Keratinocyte (primary cell): ENCODE measurements around the gene FHOD3.
A peak's percentile ranks its signal among the peaks of the same experiment; 100 is the strongest.

Experiments used
- CTCF ChIP-seq, 3 experiments: IDR thresholded peaks in 1 of 3; conservative IDR thresholded peaks in 1 of 3; optimal IDR thresholded peaks in 1 of 3; 2 replicates in 2 of 3; 3 replicates in 1 of 3; pipeline versions ENCODE3 to v1.5.1; 2011; ENCODE audit warnings: low read length in 3 of 3, mild to moderate bottlenecking in 3 of 3, moderate library complexity in 2 of 3, control low read depth in 1 of 3, inconsistent platforms in 1 of 3; ENCODE audit not compliant: insufficient read depth in 2 of 3; ENCODE audit errors: extremely low read depth in 1 of 3
- EZH2 ChIP-seq: IDR thresholded peaks from one replicate; pipeline ENCODE4 v1.6.1; 2012; ENCODE audit warnings: inconsistent platforms, mild to moderate bottlenecking, low read length, moderate library complexity

DNA sequence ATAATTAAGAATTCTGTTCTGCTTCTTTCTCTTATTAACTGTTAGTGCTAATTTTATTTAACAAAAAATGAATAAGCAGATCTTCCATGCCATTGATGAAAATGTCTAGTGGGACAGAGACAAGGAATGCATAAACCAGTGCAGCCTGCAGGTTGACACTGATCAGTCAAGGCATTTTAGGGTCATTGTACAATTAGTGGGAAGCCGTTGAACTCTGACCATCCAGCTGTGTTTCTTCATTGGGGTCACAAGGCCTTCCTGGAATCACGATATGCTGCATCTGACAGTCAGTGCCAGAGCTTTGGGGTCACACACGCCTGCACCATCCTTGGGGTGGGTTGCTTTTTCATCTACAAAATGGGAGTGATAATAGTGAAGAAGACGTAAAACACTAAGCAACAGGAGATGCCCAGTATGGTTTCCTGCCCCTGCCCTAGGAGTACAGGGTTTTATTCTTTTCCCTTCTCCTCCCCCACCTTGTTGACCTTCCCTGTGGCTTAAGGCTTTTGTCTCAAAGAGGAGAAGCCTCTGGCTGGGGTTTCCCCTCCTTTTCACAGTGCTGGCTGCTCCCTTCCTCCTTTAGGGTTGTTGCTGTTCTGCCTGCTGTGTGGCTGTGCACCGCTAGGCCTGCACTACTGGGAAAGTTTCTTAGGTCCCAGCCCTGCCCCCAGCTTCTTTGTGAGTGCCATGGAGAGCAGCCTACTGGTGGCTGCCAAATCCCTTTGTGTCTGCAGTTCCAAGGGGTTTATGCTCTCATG is 285.7 kb downstream of the FHOD3 start:
- TF ChIP-seq CTCF (optimal IDR thresholded peaks at IDR 0.05 in 1 of 3, IDR thresholded peaks at IDR 0.05 in 1 of 3, conservative IDR thresholded peaks at IDR 0.05 in 1 of 3; ENCODE audit: extremely low read depth in 1 of 3, insufficient read depth in 2 of 3, low read length in 3 of 3) (peak in 2 of 3 experiments; percentile 16 to 39), EZH2 (no peak)
